ENCODE results near the gene ANXA8. TPM values are rescaled to one million over a fixed set of nuclear protein-coding genes. Genes with fewer than 3 reads are reported as not detected.

Gene ANXA8
- total and polyA plus RNA-seq, 2 experiments from 2014 or later: not detected

GRCh38 chr10:47418321-47418720, 65.6 kb downstream of the ANXA8 start (continued):
- TF ChIP-seq ZNF331 (CRISPR knock-in tag; IDR thresholded peaks at IDR 0.05; ENCODE audit: low read depth) (no peak), CTCF (conservative IDR thresholded peaks at IDR 0.05; ENCODE audit: low read depth in 2 of 2) (no peak), CREB1 (CRISPR knock-in tag; IDR thresholded peaks at IDR 0.05; ENCODE audit: low read depth) (no peak), EZH2phosphoT487 (IDR thresholded peaks at IDR 0.05; ENCODE audit: unreplicated experiment) (no peak), ETS1 (IDR thresholded peaks at IDR 0.05) (no peak)

Small RNA genes lying within 50 kb of the gene (small RNA-seq; reads per million reads assigned to genes)
- not detected for gene AL591684.3 (ENCODE audit: low replicate concordance)
- gene RNA5SP312 (ENCODE audit: low replicate concordance): not detected

Other genes starting within 250 kb of the ANXA8 start
- gene GDF10, start 183.9 kb downstream of the ANXA8 start, total RNA-seq (2014; rRNA removed; shearing (Covaris generic)): 0.21 and 0.43 TPM in 2 replicates
- not detected in 2 replicates for gene GDF10, start 183.9 kb downstream of the ANXA8 start, polyA plus RNA-seq (2016; fragmentation: Nextera tagmentation; extraction: Ambion mirVana)
- not detected in 2 replicates for gene GDF2, start 161.7 kb downstream of the ANXA8 start, total RNA-seq (2014; rRNA removed; shearing (Covaris generic))
- not detected in 2 replicates for gene GDF2, start 161.7 kb downstream of the ANXA8 start, polyA plus RNA-seq (2016; fragmentation: Nextera tagmentation; extraction: Ambion mirVana)
- not detected in 2 replicates for gene RBP3, start 135.8 kb downstream of the ANXA8 start, total RNA-seq (2014; rRNA removed; shearing (Covaris generic))
- not detected in 2 replicates for gene RBP3, start 135.8 kb downstream of the ANXA8 start, polyA plus RNA-seq (2016; fragmentation: Nextera tagmentation; extraction: Ambion mirVana)
- gene ZNF488, start 99.8 kb downstream of the ANXA8 start, total RNA-seq (2014; rRNA removed; shearing (Covaris generic)): 5.2 and 7.8 TPM in 2 replicates
- 1.7 and 2.5 TPM in 2 replicates for gene ZNF488, start 99.8 kb downstream of the ANXA8 start, polyA plus RNA-seq (2016; fragmentation: Nextera tagmentation; extraction: Ambion mirVana)
- gene FAM25G, start 7.6 kb upstream of the ANXA8 start, total RNA-seq (2014; rRNA removed; shearing (Covaris generic)): not detected in 2 replicates
- not detected in 2 replicates for gene FAM25G, start 7.6 kb upstream of the ANXA8 start, polyA plus RNA-seq (2016; fragmentation: Nextera tagmentation; extraction: Ambion mirVana)
- 6.9 and 7.6 TPM in 2 replicates for gene AGAP9, start 39.5 kb upstream of the ANXA8 start, total RNA-seq (2014; rRNA removed; shearing (Covaris generic))
- gene AGAP9, start 39.5 kb upstream of the ANXA8 start, polyA plus RNA-seq (2016; fragmentation: Nextera tagmentation; extraction: Ambion mirVana): 5.8 and 7.2 TPM in 2 replicates